Measurements from ENCODE around the gene ABCF3. TPM values are rescaled to one million over a fixed set of nuclear protein-coding genes. Genes with fewer than 3 reads are reported as not detected.

Gene ABCF3
- total RNA-seq, 1 donor from 2014 or later = 60.5 TPM

- Mint-ChIP-seq H3K9me3 (ENCODE audit: unreplicated experiment) (no peaks in the 10 kb centered on the region), H3K36me3 (ENCODE audit: unreplicated experiment) (peaks cover 25% of the 10 kb centered on the region), H3K27me3 (ENCODE audit: unreplicated experiment) (no peaks in the 10 kb centered on the region), H3K4me1 (ENCODE audit: unreplicated experiment) (no peaks in the 10 kb centered on the region), H3K4me3 (ENCODE audit: unreplicated experiment) (no peak overlapping the region), H3K27ac (ENCODE audit: unreplicated experiment) (no peak overlapping the region)
- no peak for DNase-seq (ENCODE audit: extremely low spot score, unreplicated experiment)
- no peak for TF ChIP-seq CTCF (IDR thresholded peaks at IDR 0.05)
Measured at GRCh38 chr3:184241141-184241446, 55.1 kb downstream of the ABCF3 start.

- Mint-ChIP-seq H3K4me1 (ENCODE audit: unreplicated experiment) (no peaks in the 10 kb centered on the region), H3K27me3 (ENCODE audit: unreplicated experiment) (no peaks in the 10 kb centered on the region), H3K9me3 (ENCODE audit: unreplicated experiment) (no peaks in the 10 kb centered on the region), H3K36me3 (ENCODE audit: unreplicated experiment) (peaks cover 25% of the 10 kb centered on the region), H3K4me3 (ENCODE audit: unreplicated experiment) (no peak overlapping the region), H3K27ac (ENCODE audit: unreplicated experiment) (no peak overlapping the region)
- no peak for DNase-seq (ENCODE audit: extremely low spot score, unreplicated experiment)
- peak; percentile 14 for TF ChIP-seq CTCF (IDR thresholded peaks at IDR 0.05)
Measured at GRCh38 chr3:184241447-184242296, 55.7 kb downstream of the ABCF3 start.

GRCh38 chr3:184242297-184242685 is 56.3 kb downstream of the ABCF3 start:
- H3K27ac Mint-ChIP-seq (ENCODE audit: unreplicated experiment) = no peak overlapping the region
- DNase-seq (ENCODE audit: extremely low spot score, unreplicated experiment) = no peak
- H3K4me3 Mint-ChIP-seq (ENCODE audit: unreplicated experiment) = no peak overlapping the region
- no peak for TF ChIP-seq CTCF (IDR thresholded peaks at IDR 0.05)
- H3K9me3 Mint-ChIP-seq (ENCODE audit: unreplicated experiment) = no peaks in the 10 kb centered on the region
- H3K27me3 Mint-ChIP-seq (ENCODE audit: unreplicated experiment) = no peaks in the 10 kb centered on the region
- H3K4me1 Mint-ChIP-seq (ENCODE audit: unreplicated experiment) = no peaks in the 10 kb centered on the region
- peaks cover 25% of the 10 kb centered on the region for H3K36me3 Mint-ChIP-seq (ENCODE audit: unreplicated experiment)

Small RNA genes within 50 kb of the gene (microRNA-seq; reads per million reads assigned to microRNA genes)
- gene MIR1224 (ENCODE audit: unreplicated experiment) = not detected

Other genes starting within 250 kb of the ABCF3 start
- gene ABCC5, start 168.3 kb upstream of the ABCF3 start, total RNA-seq = 39.0 and 39.9 TPM in 2 replicates
- not detected in 2 replicates for gene HTR3D, start 154.5 kb upstream of the ABCF3 start, total RNA-seq
- not detected in 2 replicates for gene HTR3C, start 133.2 kb upstream of the ABCF3 start, total RNA-seq
- not detected in 2 replicates for gene HTR3E, start 89.1 kb upstream of the ABCF3 start, total RNA-seq
- gene EIF2B5, start 50.8 kb upstream of the ABCF3 start, total RNA-seq = 30.3 and 30.4 TPM in 2 replicates
- gene DVL3, start 30.8 kb upstream of the ABCF3 start, total RNA-seq = 110 and 121 TPM in 2 replicates
- 398 and 419 TPM in 2 replicates for gene AP2M1, start 11.3 kb upstream of the ABCF3 start, total RNA-seq
- gene VWA5B2, start 43.4 kb downstream of the ABCF3 start, total RNA-seq = 0.11 TPM in 1 of 2 replicates, not detected in the other
- gene ALG3, start 62.8 kb downstream of the ABCF3 start, total RNA-seq = 38.2 and 40.7 TPM in 2 replicates
- gene EEF1AKMT4, start 63.5 kb downstream of the ABCF3 start, total RNA-seq = 3.9 and 4.5 TPM in 2 replicates
- 1.8 and 2.0 TPM in 2 replicates for gene CAMK2N2, start 75.4 kb downstream of the ABCF3 start, total RNA-seq
- gene ECE2, start 89.8 kb downstream of the ABCF3 start, total RNA-seq = not detected in 2 replicates
- 222 and 239 TPM in 2 replicates for gene PSMD2, start 113.0 kb downstream of the ABCF3 start, total RNA-seq
- 367 and 385 TPM in 2 replicates for gene EIF4G1, start 128.4 kb downstream of the ABCF3 start, total RNA-seq
- gene FAM131A, start 151.4 kb downstream of the ABCF3 start, total RNA-seq = 10.1 and 11.3 TPM in 2 replicates
- gene CLCN2, start 175.4 kb downstream of the ABCF3 start, total RNA-seq = 9.4 and 9.7 TPM in 2 replicates
- gene POLR2H, start 175.5 kb downstream of the ABCF3 start, total RNA-seq = 56.4 and 57.7 TPM in 2 replicates
- gene THPO, start 192.0 kb downstream of the ABCF3 start, total RNA-seq = not detected in 2 replicates
- gene CHRD, start 193.9 kb downstream of the ABCF3 start, total RNA-seq = 2.7 and 4.4 TPM in 2 replicates

Measured in osteocyte (in vitro differentiated cells).